C1 segment of cervical spinal cord (tissue), 14 donors: ENCODE data around the gene NPW.

ENCODE experiments used
- DNase-seq, 14 donors: peaks; one replicate each; lab custom pipeline; 2025; lab: John Stamatoyannopoulos, UW

NPW gene

GRCh38 chr16:2019518-2019920, at the start of gene NPW:
TSS of gene NPW (plus strand) at chr16:2019785.
- DNase-seq: no peak

DNA sequence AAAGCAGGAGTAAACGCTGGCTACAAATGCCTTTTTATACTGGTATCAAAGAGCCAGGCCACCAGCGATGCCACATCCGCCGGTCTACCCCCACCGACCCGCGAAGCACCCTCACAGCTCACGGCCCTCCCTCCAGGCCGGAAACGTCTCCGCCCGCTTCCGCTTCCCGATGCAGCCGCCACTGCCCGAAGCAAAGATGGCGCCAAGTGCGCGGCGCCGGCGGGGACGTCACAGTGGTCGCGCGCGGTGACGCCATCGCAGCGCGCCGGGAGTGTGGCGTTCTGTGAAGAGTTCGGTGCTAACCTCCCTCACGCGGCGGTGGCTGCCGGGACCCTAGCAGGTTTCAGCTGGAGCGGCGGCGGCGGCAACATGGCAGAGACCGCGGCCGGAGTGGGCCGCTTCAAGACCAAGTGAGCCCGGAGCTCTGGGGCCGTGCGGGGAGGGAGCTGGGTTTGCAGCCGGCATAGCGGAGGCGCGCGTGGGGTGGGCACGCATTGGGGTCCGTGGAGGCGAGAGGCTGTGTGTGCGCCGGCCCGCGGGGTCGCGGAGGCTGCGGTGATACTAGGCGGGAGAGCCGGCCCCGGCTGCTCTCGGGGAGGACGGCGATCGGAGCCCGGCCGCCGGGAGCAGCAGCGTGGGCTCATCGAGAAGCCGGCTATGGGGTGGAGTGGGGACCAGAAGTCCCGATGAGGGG, 47.6 kb upstream of the NPW start, which contains the start of gene TBL3:
Gene TBL3 (plus strand): TSS at position 258 of the 694 bp plus-strand sequence. CDS start 112 bp downstream, at position 370.
- DNase-seq: peak; percentile 52 to 95 (median 90)

DNA sequence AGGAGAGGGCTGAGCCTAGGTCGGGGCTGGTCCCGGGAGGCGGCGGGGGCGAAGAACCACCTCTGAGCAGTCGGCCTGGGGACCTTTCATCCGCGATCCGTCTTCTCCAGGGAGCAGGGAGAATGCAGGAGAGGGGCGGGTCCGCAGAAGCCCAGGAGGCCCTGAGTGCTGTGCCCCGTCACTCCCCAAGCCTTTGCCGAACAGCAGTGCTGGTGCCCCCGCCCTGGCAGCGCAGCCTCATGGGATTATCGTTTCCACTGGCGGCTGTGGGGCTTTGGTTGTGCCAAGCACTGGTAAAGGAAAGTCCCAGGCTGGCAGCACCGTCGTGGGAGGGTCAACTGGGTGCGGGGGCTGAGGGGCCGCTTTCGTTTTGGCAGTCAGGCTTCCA, 47.1 kb upstream of the NPW start:
- DNase-seq: no peak

GRCh38 chr16:1973461-1974156, 46.0 kb upstream of the NPW start:
- DNase-seq: no peak

GRCh38 chr16:1974157-1975070, 45.2 kb upstream of the NPW start:
- DNase-seq: no peak

DNA sequence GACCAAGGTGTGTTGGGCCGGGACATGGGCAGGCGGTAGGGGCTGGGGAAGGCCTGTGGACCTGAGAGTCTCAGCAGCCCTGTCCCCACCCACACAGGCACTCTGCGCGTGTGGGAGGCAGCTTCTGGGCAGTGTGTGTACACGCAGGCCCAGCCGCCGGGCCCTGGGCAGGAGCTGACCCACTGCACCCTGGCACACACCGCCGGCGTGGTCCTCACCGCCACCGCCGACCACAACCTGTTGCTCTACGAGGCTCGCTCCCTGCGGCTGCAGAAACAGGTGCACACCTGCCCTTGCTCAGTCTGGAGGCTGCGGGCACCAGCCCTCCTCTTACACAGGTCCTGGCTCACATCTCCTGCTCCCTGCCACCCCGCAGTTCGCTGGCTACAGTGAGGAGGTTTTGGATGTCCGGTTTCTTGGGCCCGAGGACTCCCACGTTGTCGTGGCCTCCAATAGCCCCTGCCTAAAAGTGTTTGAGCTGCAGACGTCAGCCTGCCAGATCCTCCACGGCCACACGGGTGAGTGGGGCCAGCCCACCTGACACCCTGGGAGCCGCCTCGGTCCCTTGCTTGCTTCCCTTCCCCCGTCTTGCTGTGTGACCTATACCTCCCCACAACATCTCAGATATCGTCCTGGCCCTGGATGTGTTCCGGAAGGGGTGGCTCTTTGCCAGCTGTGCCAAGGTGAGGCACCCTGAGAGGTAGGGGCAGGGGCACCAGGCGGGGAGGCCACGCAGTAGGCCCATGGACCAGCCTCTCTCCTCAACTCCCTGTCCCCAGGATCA, 44.0 kb upstream of the NPW start:
- no peak for DNase-seq

- no peak for DNase-seq
Measured at GRCh38 chr16:1976216-1976520, 43.4 kb upstream of the NPW start.

- no peak for DNase-seq
Measured at GRCh38 chr16:1976951-1977874, 42.4 kb upstream of the NPW start.

DNA sequence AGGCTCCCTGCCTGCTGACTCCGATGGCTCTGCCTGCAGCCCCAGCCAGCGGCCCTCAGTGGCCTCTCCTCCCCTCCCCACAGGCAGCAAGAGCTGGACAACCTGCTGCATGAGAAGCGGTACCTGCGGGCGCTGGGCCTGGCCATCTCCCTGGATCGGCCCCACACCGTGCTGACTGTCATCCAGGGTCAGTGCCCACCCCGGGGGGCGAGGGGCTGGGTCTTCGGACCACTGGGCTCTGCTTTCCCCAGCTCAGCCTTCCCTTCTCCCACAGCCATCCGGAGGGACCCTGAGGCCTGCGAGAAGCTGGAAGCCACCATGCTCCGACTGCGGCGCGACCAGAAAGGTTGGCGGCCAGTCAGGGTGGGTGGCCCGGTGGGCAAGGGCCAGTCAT, 41.7 kb upstream of the NPW start:
- no peak for DNase-seq

GRCh38 chr16:1978476-1979120, 41.0 kb upstream of the NPW start:
- DNase-seq: no peak

- peak in 1 of 14 donors; percentile 83 for DNase-seq
Measured at GRCh38 chr16:1979271-1980029, 40.1 kb upstream of the NPW start.

GRCh38 chr16:1980030-1980769, 39.4 kb upstream of the NPW start:
- peak in 1 of 14 donors; percentile 65 for DNase-seq

GRCh38 chr16:1980770-1981087, 38.9 kb upstream of the NPW start:
- DNase-seq: no peak

- no peak for DNase-seq
Measured at GRCh38 chr16:1981398-1981836, 38.2 kb upstream of the NPW start, which contains the start of gene NOXO1. TSS of gene NOXO1 (minus strand) at chr16:1981469. CDS start at chr16:1981179, 290 bp downstream.

GRCh38 chr16:1982013-1982433, 37.6 kb upstream of the NPW start:
- peak in 6 of 14 donors; percentile 5 to 39 (median 14) for DNase-seq

GRCh38 chr16:1982991-1983543, 36.5 kb upstream of the NPW start:
- DNase-seq: no peak

DNA sequence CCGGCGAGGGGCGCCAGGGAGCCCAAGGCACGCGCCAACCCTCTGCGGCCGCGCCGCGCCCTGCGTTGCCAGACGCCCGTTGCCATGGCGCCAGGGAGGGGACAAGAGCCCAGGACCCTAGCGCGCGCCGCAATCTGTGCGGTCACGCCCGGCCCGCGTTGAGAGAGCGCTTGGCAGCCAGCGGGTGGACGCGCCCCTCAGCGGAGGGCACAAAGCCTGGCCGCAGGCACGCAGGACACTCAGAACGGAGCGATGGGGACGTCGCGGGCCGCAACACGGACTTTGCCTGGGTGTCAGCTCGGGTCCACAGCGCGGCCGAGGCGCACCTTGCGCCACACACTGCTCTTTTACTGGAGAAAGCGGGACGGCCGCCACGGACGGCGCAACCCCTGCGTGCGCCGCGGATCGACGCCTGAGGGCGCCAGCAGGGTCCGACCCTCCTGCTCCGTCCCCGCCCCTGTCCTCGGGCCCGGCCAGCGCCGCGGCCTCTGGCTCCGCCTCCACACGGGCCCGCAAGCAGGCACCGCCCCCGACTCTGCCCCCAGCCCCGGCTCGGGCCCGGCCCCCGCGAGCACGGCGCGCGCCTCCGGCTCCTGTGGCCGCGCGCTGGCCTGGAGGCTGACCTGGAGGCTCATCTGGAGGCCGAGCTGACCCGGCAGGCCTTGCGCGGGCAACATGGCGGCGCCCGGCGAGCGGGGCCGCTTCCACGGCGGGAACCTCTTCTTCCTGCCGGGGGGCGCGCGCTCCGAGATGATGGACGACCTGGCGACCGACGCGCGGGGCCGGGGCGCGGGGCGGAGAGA, 35.8 kb upstream of the NPW start, which contains the start of gene GFER:
Gene GFER (plus strand): TSS at position 650 of the 803 bp plus-strand sequence. CDS start 26 bp downstream, at position 676.
- DNase-seq: peak in 13 of 14 donors; percentile 56 to 91 (median 76)
